ENCODE results near the gene CP. TPM values are rescaled to one million over a fixed set of nuclear protein-coding genes. Genes with fewer than 3 reads are reported as not detected.
"Not testable (repeated sequence)": the region's sequence is repeated elsewhere in the genome, so short reads cannot be mapped to it uniquely, and the experiment has no call there.

Gene CP
- total RNA-seq, 1 donor from 2014 or later, result 48.9 TPM

GRCh38 chr3:149247929-149248691, 26.5 kb upstream of the CP start:
- DNase-seq, result no peak
- Histone ChIP-seq H3K27me3 (ENCODE audit: low read depth) (no peaks in the 10 kb centered on the region), H3K9me3 (no peaks in the 10 kb centered on the region), H3K27ac (no peak overlapping the region), H3K4me1 (peaks cover 43% of the 10 kb centered on the region), H3K36me3 (no peaks in the 10 kb centered on the region), H3K4me3 (no peak overlapping the region)
- intact Hi-C loops (cut with DNase I), result no loop called here
- TF ChIP-seq CTCF (IDR thresholded peaks at IDR 0.05), result no peak
- peak in 1 of 2 donors; percentile 31 for ATAC-seq

GRCh38 chr3:149247008-149247710, 25.5 kb upstream of the CP start:
- H3K36me3 ChIP-seq, result no peaks in the 10 kb centered on the region
- peaks cover 43% of the 10 kb centered on the region for H3K4me1 ChIP-seq
- no peaks in the 10 kb centered on the region for H3K27me3 ChIP-seq (ENCODE audit: low read depth)
- TF ChIP-seq CTCF (IDR thresholded peaks at IDR 0.05), result no peak
- DNase-seq (no peak), ATAC-seq (peak in 1 of 2 donors; percentile 55)
- H3K27ac ChIP-seq, result no peak overlapping the region
- H3K4me3 ChIP-seq, result no peak overlapping the region
- intact Hi-C loops (cut with DNase I), result no loop called here
- H3K9me3 ChIP-seq, result no peaks in the 10 kb centered on the region

GRCh38 chr3:149245738-149246451, 24.3 kb upstream of the CP start:
- H3K27me3 ChIP-seq (ENCODE audit: low read depth), result no peaks in the 10 kb centered on the region
- no peaks in the 10 kb centered on the region for H3K36me3 ChIP-seq
- H3K9me3 ChIP-seq, result no peaks in the 10 kb centered on the region
- no peak for DNase-seq
- peaks cover 43% of the 10 kb centered on the region for H3K4me1 ChIP-seq
- intact Hi-C loops (cut with DNase I), result no loop called here
- ATAC-seq, result peak; percentile 81 to 90
- peak overlapping the region; percentile 12 for H3K4me3 ChIP-seq
- peak overlapping the region; percentile 37 for H3K27ac ChIP-seq
- no peak for TF ChIP-seq CTCF (IDR thresholded peaks at IDR 0.05)

- no peaks in the 10 kb centered on the region for H3K9me3 ChIP-seq
- DNase-seq, result no peak
- TF ChIP-seq CTCF (IDR thresholded peaks at IDR 0.05), result no peak
- H3K36me3 ChIP-seq, result no peaks in the 10 kb centered on the region
- peaks cover 41% of the 10 kb centered on the region for H3K4me1 ChIP-seq
- H3K27me3 ChIP-seq (ENCODE audit: low read depth), result no peaks in the 10 kb centered on the region
- ATAC-seq, result peak in 1 of 2 donors; percentile 49
- H3K27ac ChIP-seq, result no peak overlapping the region
- no peak overlapping the region for H3K4me3 ChIP-seq
- intact Hi-C loops (cut with DNase I), result no loop called here
Measured at GRCh38 chr3:149243540-149243939, 21.9 kb upstream of the CP start.

GRCh38 chr3:149239357-149239936, 17.8 kb upstream of the CP start:
- no peaks in the 10 kb centered on the region for H3K36me3 ChIP-seq
- peaks cover 10% of the 10 kb centered on the region for H3K4me1 ChIP-seq
- H3K27ac ChIP-seq, result no peak overlapping the region
- TF ChIP-seq CTCF (IDR thresholded peaks at IDR 0.05), result no peak
- H3K27me3 ChIP-seq (ENCODE audit: low read depth), result no peaks in the 10 kb centered on the region
- no peak for ATAC-seq
- H3K9me3 ChIP-seq, result no peaks in the 10 kb centered on the region
- no peak overlapping the region for H3K4me3 ChIP-seq
- intact Hi-C loops (cut with DNase I), result no loop called here
- no peak for DNase-seq

- H3K27ac ChIP-seq; H3K9me3 ChIP-seq; DNase-seq; intact Hi-C loops (cut with DNase I); H3K36me3 ChIP-seq; H3K4me3 ChIP-seq; ATAC-seq; H3K4me1 ChIP-seq; H3K27me3 ChIP-seq (ENCODE audit: low read depth): not testable (repeated sequence)
Measured at GRCh38 chr3:149238268-149238667, 16.6 kb upstream of the CP start.

Data from lower lobe of right lung (tissue), 2 donors.